Astrocyte of the spinal cord (primary cell): ENCODE measurements around the gene MCTP1.

Experiments
- DNase-seq: peaks from one replicate; pipeline ENCODE4 v3.0.0; 2011; ENCODE audit warnings: low read depth, low spot score
- H3K4me3 ChIP-seq: 2 replicates; pipeline ENCODE4 v1.5.1; 2011; ENCODE audit warnings: low read depth, mild to moderate bottlenecking, low read length, moderate library complexity
- in situ Hi-C: cut with HindIII; loops from 2 replicates; pipeline ENCODE4 v1.10.0; 2017; ENCODE audit warnings: low sequenced_read_pairs
- TF ChIP-seq, protein P1 (sequence below): IDR thresholded peaks from 2 replicates; pipeline ENCODE4 v1.5.1; 2012; ENCODE audit warnings: low read depth, mild to moderate bottlenecking, low read length, inconsistent platforms

MCTP1 gene

DNA sequence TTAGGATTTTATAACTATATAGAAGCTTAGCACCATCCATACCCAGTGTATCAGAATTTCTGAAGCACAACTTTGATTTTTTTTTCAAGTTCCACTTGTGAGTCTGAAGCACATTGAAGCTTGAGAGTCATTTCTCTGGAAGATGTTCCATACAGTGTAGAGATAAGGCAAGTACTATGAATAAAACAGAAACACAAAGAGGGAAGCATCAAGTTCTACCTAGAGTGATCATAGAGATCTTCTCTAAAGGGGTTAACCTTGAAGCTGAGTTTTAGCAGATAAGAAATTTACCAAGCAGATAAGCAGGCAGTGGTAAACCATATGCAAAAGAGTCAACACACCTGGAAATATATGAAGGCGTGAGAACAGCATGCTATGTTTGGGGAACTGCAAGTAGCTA is 125.3 kb downstream of the MCTP1 start:
- in situ Hi-C loops, result no loop called here
- TF ChIP-seq, protein P1, sequence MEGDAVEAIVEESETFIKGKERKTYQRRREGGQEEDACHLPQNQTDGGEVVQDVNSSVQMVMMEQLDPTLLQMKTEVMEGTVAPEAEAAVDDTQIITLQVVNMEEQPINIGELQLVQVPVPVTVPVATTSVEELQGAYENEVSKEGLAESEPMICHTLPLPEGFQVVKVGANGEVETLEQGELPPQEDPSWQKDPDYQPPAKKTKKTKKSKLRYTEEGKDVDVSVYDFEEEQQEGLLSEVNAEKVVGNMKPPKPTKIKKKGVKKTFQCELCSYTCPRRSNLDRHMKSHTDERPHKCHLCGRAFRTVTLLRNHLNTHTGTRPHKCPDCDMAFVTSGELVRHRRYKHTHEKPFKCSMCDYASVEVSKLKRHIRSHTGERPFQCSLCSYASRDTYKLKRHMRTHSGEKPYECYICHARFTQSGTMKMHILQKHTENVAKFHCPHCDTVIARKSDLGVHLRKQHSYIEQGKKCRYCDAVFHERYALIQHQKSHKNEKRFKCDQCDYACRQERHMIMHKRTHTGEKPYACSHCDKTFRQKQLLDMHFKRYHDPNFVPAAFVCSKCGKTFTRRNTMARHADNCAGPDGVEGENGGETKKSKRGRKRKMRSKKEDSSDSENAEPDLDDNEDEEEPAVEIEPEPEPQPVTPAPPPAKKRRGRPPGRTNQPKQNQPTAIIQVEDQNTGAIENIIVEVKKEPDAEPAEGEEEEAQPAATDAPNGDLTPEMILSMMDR, result no peak
- DNase-seq, result no peak
- H3K4me3 ChIP-seq, result no peak overlapping the region

DNA sequence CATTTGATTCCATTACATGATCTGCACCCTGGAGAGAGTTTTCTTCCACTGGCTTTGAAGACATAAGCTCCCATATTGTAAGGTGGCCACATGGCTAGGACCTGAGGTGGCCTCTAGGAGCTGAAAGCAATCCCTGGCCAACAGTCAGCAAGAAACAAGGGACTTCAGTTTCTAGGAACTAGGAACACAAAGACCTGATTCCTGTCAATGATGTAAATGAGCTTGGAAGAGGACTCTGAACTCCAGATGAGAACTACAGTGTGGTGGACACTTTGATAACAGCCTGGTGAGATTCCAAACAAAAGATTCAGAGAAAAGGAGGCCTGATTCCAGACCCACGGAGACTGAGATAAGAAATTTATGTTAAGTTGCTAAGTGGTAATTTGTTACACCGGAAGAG is 129.0 kb downstream of the MCTP1 start:
- TF ChIP-seq, protein P1, result no peak
- in situ Hi-C loops, result no loop called here
- H3K4me3 ChIP-seq, result no peak overlapping the region
- no peak for DNase-seq

DNA sequence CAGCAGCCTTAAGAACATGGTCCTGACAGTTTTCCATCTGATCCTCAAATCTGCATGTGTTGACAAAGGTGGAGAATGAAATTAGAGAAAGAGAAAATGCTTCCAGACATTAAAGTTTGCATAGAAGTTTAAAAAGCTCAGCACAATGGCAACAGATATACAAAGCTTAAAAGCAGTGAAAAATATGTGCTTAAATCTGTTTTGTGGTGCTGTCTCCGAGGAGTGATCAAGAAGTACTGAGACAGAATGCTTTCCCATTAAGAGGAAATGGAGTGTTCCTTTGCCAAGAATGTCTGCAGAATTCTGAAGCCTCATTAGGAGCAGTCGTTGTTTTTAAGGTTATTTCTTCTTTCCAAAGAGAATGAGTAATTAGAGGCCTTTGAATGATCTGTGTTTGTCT is 131.4 kb downstream of the MCTP1 start:
- TF ChIP-seq, protein P1, result no peak
- in situ Hi-C loops, result no loop called here
- no peak for DNase-seq
- no peak overlapping the region for H3K4me3 ChIP-seq

DNA sequence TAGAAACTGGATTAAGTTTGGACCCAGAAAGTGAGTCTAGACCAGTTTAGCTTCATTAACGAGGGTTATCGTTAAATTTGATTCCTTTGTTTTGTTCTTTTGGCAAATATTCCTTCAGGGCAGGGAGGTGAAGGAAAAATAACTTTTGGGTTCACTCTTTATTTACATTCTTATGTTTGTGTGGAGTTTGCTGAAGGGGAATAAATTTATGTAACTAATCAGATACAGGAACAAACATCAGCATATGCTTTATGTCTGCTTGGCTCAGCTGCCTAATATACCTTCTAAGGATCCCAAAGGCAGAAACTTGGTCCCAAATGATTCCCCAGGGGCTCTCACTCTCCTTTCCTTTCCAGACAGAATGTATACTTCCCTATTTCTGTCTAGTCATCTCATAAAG is 132.4 kb downstream of the MCTP1 start:
- in situ Hi-C loops, result no loop called here
- no peak overlapping the region for H3K4me3 ChIP-seq
- TF ChIP-seq, protein P1, result no peak
- DNase-seq, result no peak

DNA sequence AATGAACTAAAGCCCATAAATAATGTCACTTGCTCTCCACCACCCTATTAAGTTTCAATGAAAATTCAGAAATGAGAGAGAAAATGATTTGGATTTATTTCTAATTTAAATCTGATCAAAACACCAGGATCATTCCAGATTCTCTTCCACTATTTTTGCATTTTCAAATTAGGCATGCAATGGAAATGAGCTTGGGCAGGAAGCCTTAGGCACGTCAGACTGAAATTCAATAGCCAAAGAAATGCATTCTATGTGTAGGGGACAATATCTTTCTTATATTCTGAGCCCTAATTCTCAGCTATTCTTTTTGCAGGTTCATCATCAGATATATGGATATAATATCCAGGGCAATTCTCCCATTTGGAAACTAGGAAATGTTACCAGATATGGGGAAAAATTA is 132.8 kb downstream of the MCTP1 start:
- no peak overlapping the region for H3K4me3 ChIP-seq
- no peak for DNase-seq
- in situ Hi-C loops, result no loop called here
- TF ChIP-seq, protein P1, result no peak

DNA sequence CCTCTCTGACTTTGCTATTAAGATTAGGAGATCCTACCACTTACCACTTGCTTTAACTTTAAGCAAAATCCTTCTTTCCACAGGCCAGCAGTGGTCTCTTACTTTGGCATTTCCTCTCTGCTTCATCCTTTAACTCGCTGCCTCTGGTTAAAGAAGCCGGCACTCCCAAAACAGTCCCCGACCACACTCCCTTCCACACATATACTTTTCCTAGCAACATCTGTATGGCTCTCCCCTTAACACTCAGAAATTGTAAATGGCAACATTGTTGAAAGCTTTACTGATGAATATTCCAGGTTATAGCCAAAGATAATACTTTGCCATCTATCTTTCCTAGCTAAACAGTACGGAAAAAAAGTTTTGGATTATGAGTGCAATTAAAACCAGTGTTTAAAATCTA is 133.2 kb downstream of the MCTP1 start:
- in situ Hi-C loops, result no loop called here
- TF ChIP-seq, protein P1, result no peak

DNA sequence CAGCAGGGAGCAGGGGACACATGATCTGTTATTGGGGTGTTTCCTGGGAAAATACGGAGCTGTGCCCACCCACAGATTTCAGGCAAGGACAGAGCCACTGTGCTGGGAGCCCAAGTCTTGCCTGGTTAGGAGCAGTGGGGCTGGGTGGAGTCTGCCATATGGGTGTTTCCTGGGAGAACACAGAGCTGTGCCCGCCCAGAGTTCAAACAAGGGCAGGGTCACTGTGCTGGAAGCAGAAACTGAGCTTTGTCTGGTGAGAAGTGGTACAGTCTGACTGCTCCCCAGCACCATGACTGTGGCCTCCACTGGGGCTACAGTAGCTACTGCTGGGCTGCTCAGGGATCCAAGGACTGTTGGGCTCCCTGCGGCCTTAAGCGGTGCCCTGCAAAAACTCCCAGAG is 135.5 kb downstream of the MCTP1 start:
- in situ Hi-C loops, result no loop called here
- DNase-seq, result no peak
- TF ChIP-seq, protein P1, result no peak
- H3K4me3 ChIP-seq, result no peak overlapping the region

More for the DNA sequence above, 133.2 kb downstream of the MCTP1 start:
- no peak for DNase-seq
- no peak overlapping the region for H3K4me3 ChIP-seq
